HG03060 (cell line): ENCODE results near the gene GPR12.

Source experiments
- ATAC-seq: cut with Tn5 transposase; IDR thresholded peaks from one replicate; pipeline ENCODE4 v1.9.1; 2021; ENCODE audit warnings: low read depth, moderate number of reproducible peaks; ENCODE audit not compliant: unreplicated experiment

GPR12 gene

GRCh38 chr13:26759907-26760831, at the start of gene GPR12:
Gene GPR12 (minus strand): TSS chr13:26760786. CDS start chr13:26759827, 959 bp downstream.
- no peak for ATAC-seq

DNA sequence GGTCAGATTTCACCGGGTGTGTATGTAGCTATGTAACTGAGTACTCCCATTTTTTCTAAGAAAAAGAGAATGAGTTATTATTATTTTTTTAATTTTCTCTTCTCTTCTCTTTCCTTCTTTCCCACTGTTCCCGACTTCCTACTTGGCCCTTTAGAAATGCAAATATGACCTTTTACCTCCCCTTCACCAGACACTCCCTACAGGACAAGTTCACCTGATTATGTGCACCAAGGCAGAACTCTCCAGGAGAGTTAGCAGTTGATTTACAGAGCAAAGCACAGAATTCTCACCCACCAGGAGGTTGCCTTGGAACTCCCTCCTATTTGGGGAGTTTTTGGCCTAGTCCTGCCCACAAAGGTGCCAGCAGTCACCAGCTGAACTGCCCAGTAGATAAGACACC, 49.5 kb upstream of the GPR12 start:
- no peak for ATAC-seq

GRCh38 chr13:26806891-26807290, 46.3 kb upstream of the GPR12 start:
- no peak for ATAC-seq

- ATAC-seq, result no peak
Measured at GRCh38 chr13:26787961-26788360, 27.4 kb upstream of the GPR12 start.

- no peak for ATAC-seq
Measured at GRCh38 chr13:26786651-26787295, 26.2 kb upstream of the GPR12 start.

- no peak for ATAC-seq
Measured at GRCh38 chr13:26785838-26786630, 25.4 kb upstream of the GPR12 start.

DNA sequence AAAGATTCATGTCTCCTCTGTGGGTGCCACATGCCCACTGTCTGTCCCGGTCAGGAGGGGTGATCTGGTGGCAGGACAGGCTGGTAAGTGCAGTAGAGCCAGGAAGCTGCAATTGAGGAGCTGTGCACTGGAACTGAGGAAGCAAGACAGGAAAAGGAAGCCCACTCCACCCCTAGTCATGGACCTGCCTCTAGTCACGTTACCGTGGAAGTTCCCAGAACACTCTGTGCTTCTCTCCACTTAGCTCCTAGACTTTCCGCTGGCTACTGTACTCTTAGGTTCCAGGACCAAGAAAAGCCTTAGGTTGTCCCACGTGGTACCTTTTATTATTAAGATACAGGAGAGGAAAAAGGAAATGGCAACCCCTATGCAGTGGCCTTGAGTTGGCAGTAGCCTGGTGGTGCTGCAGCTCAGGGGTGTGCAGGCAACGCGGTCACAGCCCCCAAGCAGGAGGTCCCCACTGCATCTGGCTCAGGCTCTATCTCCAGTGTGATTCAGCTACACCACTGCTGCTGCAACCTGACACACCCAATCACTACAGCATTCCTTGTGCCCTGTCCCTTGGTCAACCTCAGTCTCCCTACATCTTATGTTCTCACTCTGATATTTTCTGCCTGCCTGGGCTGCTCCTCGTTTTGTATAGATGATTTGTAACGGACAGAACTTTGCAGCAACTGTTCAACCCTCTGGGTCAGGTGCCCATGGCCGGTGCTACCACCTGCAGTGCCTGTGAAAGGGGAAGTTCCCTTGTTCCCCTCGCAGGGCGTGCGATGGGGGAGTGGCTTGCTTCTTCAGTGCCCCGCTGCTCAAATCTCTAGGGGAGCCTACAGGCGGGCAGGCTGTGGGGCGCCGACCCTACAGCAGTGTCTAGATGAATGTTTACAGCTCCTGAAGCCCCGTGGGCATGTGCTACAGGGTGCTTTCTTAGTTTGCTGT, 24.4 kb upstream of the GPR12 start:
- ATAC-seq, result no peak

DNA sequence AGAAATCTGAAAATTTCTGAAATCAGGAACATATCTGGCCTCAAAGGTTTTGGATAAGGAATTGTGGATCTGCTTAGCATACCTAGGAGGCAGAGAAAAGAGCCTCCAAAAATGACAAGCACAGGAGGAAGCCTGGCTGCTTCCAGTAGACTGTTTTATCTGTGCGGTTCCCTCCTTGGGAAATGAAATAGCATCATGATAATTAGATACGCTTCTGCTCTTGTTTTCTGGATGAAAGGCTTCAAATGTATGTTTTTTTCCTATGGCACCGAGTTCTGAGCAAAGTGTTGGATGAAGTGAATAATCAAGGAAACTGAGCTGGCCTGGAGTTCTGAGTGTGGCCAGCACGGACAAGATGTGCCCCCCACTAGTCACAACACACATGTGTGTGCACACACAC, 19.8 kb upstream of the GPR12 start:
- ATAC-seq, result no peak

DNA sequence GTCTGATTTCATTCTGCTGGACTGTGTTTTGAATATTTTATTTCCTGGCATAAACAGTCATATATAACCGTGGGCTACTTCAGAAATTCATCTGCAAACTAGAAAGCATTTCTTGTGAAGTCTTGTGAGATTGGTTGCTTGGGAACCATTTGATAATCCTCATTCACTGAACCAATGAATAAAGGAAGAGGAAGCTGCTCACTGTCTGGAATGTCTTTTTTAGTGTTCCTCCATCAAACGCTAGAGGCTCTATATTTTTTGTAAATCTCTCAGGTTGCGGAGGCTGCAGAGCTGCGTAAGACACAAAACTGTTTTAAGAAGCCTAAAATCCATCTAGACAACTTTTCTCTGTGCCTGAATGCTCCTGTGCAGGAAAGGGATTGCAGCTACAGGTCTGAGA, 18.7 kb upstream of the GPR12 start:
- ATAC-seq, result no peak

DNA sequence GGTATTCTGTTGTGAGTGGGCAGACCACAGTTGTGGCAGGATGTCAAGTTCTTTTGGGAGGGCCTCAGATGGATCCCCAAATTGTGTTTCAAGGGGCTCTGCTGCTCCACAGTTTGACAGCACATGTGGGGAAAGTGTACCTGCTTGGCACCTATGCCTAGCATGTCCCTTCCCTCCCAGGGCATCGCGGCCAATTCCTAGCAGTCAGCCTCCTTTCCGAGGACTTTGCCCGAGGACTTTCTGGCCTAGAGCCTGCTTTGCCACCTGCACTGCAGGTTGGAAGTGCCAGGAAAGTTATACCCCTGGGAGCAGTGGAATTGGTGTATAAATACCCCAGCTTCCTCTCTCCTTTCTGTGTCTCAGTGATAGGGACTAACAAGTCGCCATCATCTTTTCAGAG, 11.9 kb upstream of the GPR12 start:
- ATAC-seq, result no peak

DNA sequence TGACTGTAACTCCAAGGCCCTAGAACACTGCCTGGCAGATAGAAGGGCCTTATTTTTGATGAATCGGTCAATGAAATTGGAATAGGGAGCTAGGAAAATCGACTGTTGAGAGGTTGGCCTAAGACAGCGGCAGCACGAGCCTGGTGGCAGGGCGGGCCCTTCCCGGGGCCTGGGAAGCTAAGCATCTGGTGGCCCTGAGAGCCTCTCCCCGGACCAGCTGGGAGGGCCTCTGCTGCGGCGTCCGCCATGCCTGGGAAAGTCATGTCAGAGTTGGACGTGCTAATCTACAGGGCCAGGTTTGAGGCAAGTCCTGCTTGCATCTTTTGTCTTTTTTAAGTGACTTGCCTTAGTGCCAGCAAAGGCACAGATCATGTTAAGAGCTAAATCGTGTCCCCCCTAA, 11.2 kb upstream of the GPR12 start:
- ATAC-seq, result no peak

DNA sequence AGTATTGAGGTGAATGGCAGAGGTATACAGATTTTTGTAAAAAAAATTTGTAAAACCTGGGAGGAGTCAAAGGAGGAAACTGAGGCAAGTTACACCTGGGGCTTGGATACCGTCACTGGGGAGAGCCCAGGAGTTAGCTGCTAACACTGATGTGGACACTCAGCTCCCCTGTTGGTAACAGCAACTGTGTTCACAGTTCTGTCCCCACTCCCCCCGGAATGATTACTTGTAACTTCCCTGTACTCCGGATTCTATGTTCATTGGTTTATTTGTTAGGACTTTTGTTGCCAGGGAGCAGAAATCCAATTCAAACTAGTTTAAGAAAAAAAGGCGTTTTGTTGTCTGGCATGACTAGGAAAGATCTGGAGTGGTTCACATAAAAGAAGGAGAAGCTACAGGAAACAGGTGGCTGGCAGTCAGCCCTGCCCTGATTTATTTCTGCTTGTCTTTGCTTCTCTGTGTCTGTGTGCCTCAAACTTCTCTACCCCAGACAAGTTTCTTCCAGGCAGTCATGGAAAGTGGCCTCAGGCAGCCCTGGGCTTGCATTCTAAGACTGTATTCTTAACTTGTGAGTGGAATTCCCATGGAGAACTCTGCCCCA, 2.3 kb upstream of the GPR12 start:
- ATAC-seq, result no peak

GRCh38 chr13:26760832-26761582, 421 bp upstream of the GPR12 start:
- no peak for ATAC-seq

- ATAC-seq, result no peak
Measured at GRCh38 chr13:26759249-26759906, 1.2 kb downstream of the GPR12 start.

- no peak for ATAC-seq
Measured at GRCh38 chr13:26758496-26759157, 2.0 kb downstream of the GPR12 start.

DNA sequence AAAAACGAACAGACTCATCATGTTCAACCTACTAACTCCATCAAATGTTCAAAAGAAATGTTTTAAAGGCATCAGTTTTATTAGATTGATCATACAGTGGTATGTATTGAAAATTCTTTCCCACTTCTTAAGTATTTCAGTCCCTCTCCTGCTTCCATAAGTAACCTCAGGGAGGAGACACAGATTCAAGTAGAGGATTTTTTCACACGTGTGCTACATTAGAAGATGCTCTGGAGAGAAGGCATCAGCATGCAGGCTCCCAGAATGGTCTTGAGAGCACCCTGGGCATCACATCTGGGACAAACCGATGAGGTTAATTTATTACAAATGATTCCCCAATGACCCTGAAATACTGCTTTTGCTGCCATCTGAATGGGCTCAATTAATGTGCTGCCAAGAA, 3.6 kb downstream of the GPR12 start:
- ATAC-seq, result no peak

DNA sequence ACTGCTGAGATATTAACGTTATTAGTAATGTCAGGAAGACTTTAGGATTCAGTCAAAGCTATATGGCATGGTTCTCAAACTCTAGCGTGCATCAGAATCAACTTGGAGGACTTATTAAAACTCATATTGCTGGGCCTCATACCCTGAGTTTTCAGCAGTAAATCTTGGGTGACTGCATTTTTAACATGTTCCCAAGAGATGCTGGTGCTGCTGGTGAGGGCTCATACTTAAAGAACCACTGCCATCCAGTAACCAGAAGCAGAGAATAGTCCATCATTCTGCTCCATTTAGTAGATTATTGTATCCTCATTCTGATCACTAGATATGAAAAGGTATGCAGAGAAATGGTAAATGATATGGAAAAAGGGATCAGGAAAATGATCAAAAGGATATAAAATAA, 7.9 kb downstream of the GPR12 start:
- no peak for ATAC-seq

DNA sequence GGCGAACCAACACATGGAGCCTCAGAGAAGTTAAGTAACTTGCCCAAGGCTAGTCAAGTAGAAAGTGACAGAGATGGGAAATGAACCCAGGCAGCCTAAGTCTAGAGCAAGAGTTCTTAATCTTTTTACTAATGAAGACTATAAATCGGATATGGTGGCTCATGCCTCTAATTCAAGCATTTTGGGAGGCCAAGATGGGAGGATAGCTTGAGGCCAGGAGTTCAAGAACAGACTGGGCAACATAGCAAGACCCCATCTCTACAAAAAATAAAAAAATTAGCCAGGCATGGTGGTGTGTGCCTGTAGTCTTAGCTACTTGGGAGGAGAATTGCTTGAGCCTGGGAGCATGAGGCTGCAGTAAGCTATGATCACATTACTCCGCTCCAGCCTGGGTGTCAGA, 10.7 kb downstream of the GPR12 start:
- ATAC-seq, result no peak
